K562 (cell line): Measurements from ENCODE around the gene KIAA1958.

Experiments
- CHD2 ChIP-seq: IDR thresholded peaks from 2 replicates; pipeline ENCODE4 v1.6.1; 2011; ENCODE audit warnings: low read depth, low read length
- FOSL1 ChIP-seq: fragments of 200-800 bp; sonication (Bioruptor generic); conservative IDR thresholded peaks from 2 replicates; pipeline ENCODE4 v1.6.1; 2016; ENCODE audit warnings: missing genetic modification characterization, missing compliant biosample characterization
- NFRKB ChIP-seq: fragments of 450-650 bp; IDR thresholded peaks from 2 replicates; pipeline ENCODE4 v1.6.1; 2016; ENCODE audit warnings: low read depth
- PHF21A ChIP-seq: fragments of 450-650 bp; IDR thresholded peaks from 2 replicates; pipeline ENCODE4 v1.6.1; 2017; ENCODE audit warnings: low read depth, borderline replicate concordance
- POLR3A ChIP-seq: IDR thresholded peaks from 2 replicates; pipeline ENCODE4 v1.6.1; 2011; ENCODE audit warnings: borderline replicate concordance, mild to moderate bottlenecking, moderate library complexity; ENCODE audit not compliant: insufficient read length, insufficient read depth; ENCODE audit errors: extremely low read depth
- SAFB2 ChIP-seq: fragments of 200-400 bp; formaldehyde crosslinking; IDR thresholded peaks from 2 replicates; pipeline ENCODE4 v1.6.1; 2018; ENCODE audit warnings: borderline replicate concordance, low read length, low read depth, moderate library complexity; ENCODE audit not compliant: severe bottlenecking
- SMARCA4 ChIP-seq: fragments of 450-650 bp; IDR thresholded peaks from 2 replicates; pipeline ENCODE4 v1.6.1; 2016
- TEAD1 ChIP-seq, 2 experiments: fragments of 450-650 bp in 1 of 2; sonication (generic) in 1 of 2; formaldehyde crosslinking; IDR thresholded peaks; 2 replicates each; pipeline versions ENCODE4 v1.4.0 to v1.8.0; 2020 to 2022; ENCODE audit warnings: mild to moderate bottlenecking in 2 of 2, missing genetic modification reagents in 1 of 2
- TF ChIP-seq, protein P1 (sequence below), 3 experiments: IDR thresholded peaks in 2 of 3; conservative IDR thresholded peaks in 1 of 3; 2 replicates each; pipeline ENCODE4 v1.5.1; 2011 to 2012; ENCODE audit warnings: low read length in 3 of 3, mild to moderate bottlenecking in 3 of 3, control low read depth in 2 of 3, improper control_type of control experiment in 1 of 3, inconsistent platforms in 1 of 3, low read depth in 1 of 3, mixed read lengths in 1 of 3, moderate library complexity in 1 of 3; ENCODE audit not compliant: insufficient read depth in 2 of 3

DNA sequence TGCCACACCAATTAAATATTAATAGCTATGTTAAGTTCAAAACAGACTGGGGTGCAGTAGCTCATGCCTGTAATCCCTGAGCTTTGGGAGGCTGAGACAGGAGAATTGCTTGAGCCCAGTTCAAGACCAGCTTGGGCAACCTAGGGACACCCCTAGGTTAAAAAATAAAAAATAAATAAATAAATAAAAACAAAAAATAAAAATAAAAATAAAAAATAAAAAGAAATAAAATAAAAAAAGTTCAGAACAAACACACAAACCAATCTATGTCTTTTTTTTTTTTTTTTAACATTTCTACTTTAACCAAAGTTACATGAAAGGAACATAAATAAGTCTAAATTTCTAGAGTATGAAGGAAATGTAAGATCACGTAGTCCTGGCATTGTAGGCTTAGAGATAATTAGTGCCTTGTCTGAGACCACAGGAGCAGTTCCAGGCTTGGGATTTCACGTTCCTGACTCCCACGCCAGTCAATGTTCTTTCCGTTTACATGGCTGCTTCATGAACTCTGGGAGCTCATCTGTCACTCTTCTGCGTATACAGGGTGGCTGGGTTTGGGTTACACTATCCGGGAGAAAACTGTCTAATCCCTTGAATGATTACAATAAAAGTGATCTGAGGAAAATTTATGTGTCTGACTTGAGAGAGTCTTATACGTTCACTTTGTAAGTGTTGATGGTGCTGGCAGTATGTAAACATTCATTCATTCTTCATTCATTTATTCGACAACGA is 85.2 kb downstream of the KIAA1958 start:
- no peak for TF ChIP-seq SMARCA4
- TF ChIP-seq CHD2 = no peak
- TF ChIP-seq, protein P1, sequence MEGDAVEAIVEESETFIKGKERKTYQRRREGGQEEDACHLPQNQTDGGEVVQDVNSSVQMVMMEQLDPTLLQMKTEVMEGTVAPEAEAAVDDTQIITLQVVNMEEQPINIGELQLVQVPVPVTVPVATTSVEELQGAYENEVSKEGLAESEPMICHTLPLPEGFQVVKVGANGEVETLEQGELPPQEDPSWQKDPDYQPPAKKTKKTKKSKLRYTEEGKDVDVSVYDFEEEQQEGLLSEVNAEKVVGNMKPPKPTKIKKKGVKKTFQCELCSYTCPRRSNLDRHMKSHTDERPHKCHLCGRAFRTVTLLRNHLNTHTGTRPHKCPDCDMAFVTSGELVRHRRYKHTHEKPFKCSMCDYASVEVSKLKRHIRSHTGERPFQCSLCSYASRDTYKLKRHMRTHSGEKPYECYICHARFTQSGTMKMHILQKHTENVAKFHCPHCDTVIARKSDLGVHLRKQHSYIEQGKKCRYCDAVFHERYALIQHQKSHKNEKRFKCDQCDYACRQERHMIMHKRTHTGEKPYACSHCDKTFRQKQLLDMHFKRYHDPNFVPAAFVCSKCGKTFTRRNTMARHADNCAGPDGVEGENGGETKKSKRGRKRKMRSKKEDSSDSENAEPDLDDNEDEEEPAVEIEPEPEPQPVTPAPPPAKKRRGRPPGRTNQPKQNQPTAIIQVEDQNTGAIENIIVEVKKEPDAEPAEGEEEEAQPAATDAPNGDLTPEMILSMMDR (IDR thresholded peaks at IDR 0.05 in 2 of 3, conservative IDR thresholded peaks at IDR 0.05 in 1 of 3; ENCODE audit: insufficient read depth in 2 of 3, low read depth in 1 of 3, low read length in 3 of 3) = no peak
- TF ChIP-seq SAFB2 = no peak
- TF ChIP-seq FOSL1 (tag) = no peak
- TF ChIP-seq POLR3A = no peak
- TF ChIP-seq NFRKB = no peak
- no peak for TF ChIP-seq TEAD1 (CRISPR knock-in tag; IDR thresholded peaks at IDR 0.05)
- TF ChIP-seq PHF21A = no peak
